PC-3 (cell line): ENCODE data around the gene TC2N. TPM values are rescaled to one million over a fixed set of nuclear protein-coding genes. Genes with fewer than 3 reads are reported as not detected.

Source experiments
- ATAC-seq: fragments of 200-7000 bp; cut with Tn5 transposase; 2 replicates; pipeline ENCODE4 v1.9.1; 2020; ENCODE audit warnings: mild to moderate bottlenecking, moderate library complexity
- BruUV-seq: library from RNA; stranded (reverse); fragments of 400-500 nt; replicated peaks from 2 replicates; lab custom pipeline; 2021; lab: Mats Ljungman, UMichigan
- CTCF ChIA-PET: fragments of 300-600 bp; sonication (Branson Sonifier 250); formaldehyde crosslinking; loops from one replicate; lab custom pipeline; 2022; ENCODE audit warnings: antibody characterized with exemption; lab: Charles Lee
- POLR2A ChIA-PET: fragments of 300-600 bp; sonication (Branson Sonifier 250); formaldehyde crosslinking; loops from one replicate; lab custom pipeline; 2022; ENCODE audit warnings: antibody characterized with exemption; ENCODE audit not compliant: unreplicated experiment; lab: Charles Lee
- DNase-seq: peaks from one replicate; pipeline ENCODE4 v3.0.0-alpha.2; 2015
- H2AFZ ChIP-seq: fragments of 300-600 bp; sonication (generic); 2 replicates; pipeline ENCODE4 v1.6.0; 2016; ENCODE audit warnings: antibody characterized with exemption, low read length
- H3F3A ChIP-seq: fragments of 300-600 bp; sonication (generic); one replicate; pipeline ENCODE4 v1.6.0; 2017; ENCODE audit warnings: antibody characterized with exemption, low read length, control low read depth, mild to moderate bottlenecking; ENCODE audit not compliant: unreplicated experiment
- H3K27ac ChIP-seq: fragments of 300-600 bp; sonication (generic); 2 replicates; pipeline ENCODE4 v1.5.1; 2016; ENCODE audit warnings: mild to moderate bottlenecking, low read length
- H3K27me3 ChIP-seq: fragments of 300-600 bp; sonication (generic); 2 replicates; pipeline ENCODE4 v1.6.1; 2016; ENCODE audit warnings: low read length, mixed read lengths
- H3K36me3 ChIP-seq: fragments of 300-600 bp; sonication (generic); 2 replicates; pipeline ENCODE4 v1.6.1; 2016; ENCODE audit warnings: low read depth, mixed run types, low read length, mixed read lengths
- H3K4me1 ChIP-seq: fragments of 300-600 bp; sonication (generic); 2 replicates; pipeline ENCODE4 v1.5.1; 2016; ENCODE audit warnings: low read length; ENCODE audit not compliant: insufficient read depth
- H3K4me2 ChIP-seq: fragments of 300-600 bp; sonication (generic); 2 replicates; pipeline ENCODE4 v1.6.0; 2016; ENCODE audit warnings: low read length
- H3K4me3 ChIP-seq: fragments of 300-600 bp; sonication (generic); 2 replicates; pipeline ENCODE4 v1.5.1; 2016; ENCODE audit warnings: mild to moderate bottlenecking, low read length, mixed read lengths
- H3K79me2 ChIP-seq: fragments of 300-600 bp; sonication (generic); 2 replicates; pipeline ENCODE4 v1.6.1; 2017; ENCODE audit warnings: low read length, mixed read lengths
- H3K9ac ChIP-seq: fragments of 300-600 bp; sonication (generic); 2 replicates; pipeline ENCODE4 v1.6.0; 2016; ENCODE audit warnings: mild to moderate bottlenecking, low read length
- H3K9me2 ChIP-seq: fragments of 300-600 bp; sonication (generic); replicated peaks from 2 replicates; pipeline ENCODE4 v1.6.1; 2016; ENCODE audit warnings: mixed run types, low read length, mixed read lengths
- H3K9me3 ChIP-seq: fragments of 300-600 bp; sonication (generic); 2 replicates; pipeline ENCODE4 v1.6.1; 2016; ENCODE audit warnings: low read length, mixed read lengths
- H4K20me1 ChIP-seq: fragments of 300-600 bp; sonication (generic); 2 replicates; pipeline ENCODE4 v1.6.1; 2016; ENCODE audit warnings: low read length, mixed read lengths
- CTCF ChIP-seq: fragments of 300-600 bp; sonication (generic); conservative IDR thresholded peaks from 2 replicates; pipeline ENCODE4 v1.5.1; 2017; ENCODE audit warnings: antibody characterized with exemption, low read depth, mild to moderate bottlenecking, low read length
- EZH2 ChIP-seq: fragments of 300-600 bp; sonication (generic); IDR thresholded peaks from one replicate; pipeline ENCODE4 v1.6.1; 2017; ENCODE audit warnings: antibody characterized with exemption, mild to moderate bottlenecking, low read length; ENCODE audit not compliant: unreplicated experiment
- EZH2phosphoT487 ChIP-seq: fragments of 300-600 bp; sonication (generic); IDR thresholded peaks from 2 replicates; pipeline ENCODE4 v1.6.1; 2018; ENCODE audit warnings: mild to moderate bottlenecking, antibody characterized with exemption, low read length, borderline replicate concordance
- intact Hi-C: fragments of 100-400 bp; cut with micrococcal nuclease; formaldehyde crosslinking; loops from 2 replicates; pipeline ENCODE4 v1.9.0; 2023
- total RNA-seq: library from RNA; depleted of rRNA; stranded (reverse); fragments of >200 nt; gene quantifications from 2 replicates; pipeline ENCODE4 v1.2.3, GENCODE V29; 2014

Gene TC2N
- total RNA-seq, 1 experiment from 2014 or later, result 6.2 TPM

DNA sequence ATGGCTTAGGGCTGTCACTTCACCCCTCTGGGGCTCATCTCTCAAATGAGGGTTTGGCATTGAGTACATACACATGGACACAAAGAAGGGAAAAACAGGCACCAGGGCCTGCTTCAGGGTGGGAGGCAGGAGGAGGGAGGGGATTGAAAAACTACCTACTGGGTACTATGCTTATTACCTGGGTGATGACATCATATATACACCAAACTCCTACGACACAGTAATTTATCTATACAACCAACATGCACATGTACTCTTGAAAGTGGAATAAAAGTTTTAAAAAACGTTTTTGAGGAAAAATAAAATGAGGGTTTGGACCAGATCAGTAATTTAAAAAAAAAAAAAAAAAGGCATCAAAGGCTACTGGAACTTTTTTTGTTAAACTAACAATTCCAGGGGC, 3.6 kb upstream of the TC2N start:
- H3K9ac ChIP-seq, result no peak overlapping the region
- no peak overlapping the region for H3K4me2 ChIP-seq
- no peaks in the 10 kb centered on the region for H3K27me3 ChIP-seq
- BruUV-seq, result no TSS peak
- TF ChIP-seq CTCF, result no peak
- no peak for TF ChIP-seq EZH2
- no peak for TF ChIP-seq EZH2phosphoT487
- no peaks in the 10 kb centered on the region for H3K79me2 ChIP-seq
- intact Hi-C loops, result no loop called here
- H3K4me1 ChIP-seq, result peaks cover 34% of the 10 kb centered on the region
- H3K36me3 ChIP-seq, result no peaks in the 10 kb centered on the region
- no peaks in the 10 kb centered on the region for H3K9me3 ChIP-seq
- no peak overlapping the region for H2AFZ ChIP-seq
- ChIA-PET POLR2A (no interaction called here), CTCF (no interaction called here)
- DNase-seq, result no peak
- no peak overlapping the region for H3K4me3 ChIP-seq
- ATAC-seq, result no peak
- no peaks in the 10 kb centered on the region for H3K9me2 ChIP-seq
- no peak overlapping the region for H3K27ac ChIP-seq
- H3F3A ChIP-seq, result no peaks in the 10 kb centered on the region
- no peaks in the 10 kb centered on the region for H4K20me1 ChIP-seq

- intact Hi-C loops, result no loop called here
- no peak for ATAC-seq
- no peaks in the 10 kb centered on the region for H3K9me2 ChIP-seq
Measured at GRCh38 chr14:91870001-91870400, 2.7 kb upstream of the TC2N start.

More at GRCh38 chr14:91870001-91870400, 2.7 kb upstream of the TC2N start:
- Histone ChIP-seq H3K9ac (no peak overlapping the region), H3K4me2 (peak overlapping the region; percentile 58), H3K4me1 (peaks cover 34% of the 10 kb centered on the region), H2AFZ (peak overlapping the region; percentile 68; the same call in 1 of the 2 replicates), H3K9me3 (no peaks in the 10 kb centered on the region), H4K20me1 (no peaks in the 10 kb centered on the region), H3K79me2 (no peaks in the 10 kb centered on the region), H3K36me3 (no peaks in the 10 kb centered on the region), H3K27me3 (no peaks in the 10 kb centered on the region), H3K27ac (no peak overlapping the region), H3F3A (no peaks in the 10 kb centered on the region), H3K4me3 (peak overlapping the region; percentile 10; the same call in 1 of the 2 replicates)
- no peak for TF ChIP-seq EZH2
- TF ChIP-seq EZH2phosphoT487, result no peak
- TF ChIP-seq CTCF, result no peak
- BruUV-seq, result no TSS peak
- ChIA-PET POLR2A (no interaction called here), CTCF (interaction anchor here (0.6 kb wide), 1 partner anchor 11 kb away, joined by 3 read pairs; no protein-coding TSS in a partner anchor)
- peak; percentile 59 for DNase-seq
